ENCODE data around the gene LSM7. TPM values are rescaled to one million over a fixed set of nuclear protein-coding genes. Genes with fewer than 3 reads are reported as not detected.
"Not testable (repeated sequence)": the region's sequence is repeated elsewhere in the genome, so short reads cannot be mapped to it uniquely, and the experiment has no call there.

The LSM7 gene
- total and polyA plus RNA-seq, 9 donors: 31.8 to 196 (median 79.6) TPM

DNA sequence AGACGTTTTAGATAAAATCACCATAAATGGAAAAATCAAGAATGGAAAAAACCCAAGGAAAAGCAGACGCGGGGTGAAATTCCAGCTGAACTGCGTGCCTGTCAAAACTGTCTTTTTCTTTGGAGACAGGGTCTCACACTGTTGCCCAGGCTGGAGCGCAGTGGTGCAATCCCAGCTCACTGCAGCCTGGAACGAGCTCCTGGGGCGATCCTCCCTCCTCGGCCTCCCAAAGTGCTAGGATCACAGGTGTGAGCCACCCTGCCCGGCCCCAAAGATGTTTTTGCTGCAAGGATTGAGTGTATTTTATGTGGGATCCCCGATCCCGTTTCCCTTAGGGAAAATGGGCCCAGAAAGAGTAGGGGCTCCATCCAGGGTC lies 45.5 kb downstream of the LSM7 start:
- DNase-seq: no peak
- peaks cover 6% of the 10 kb centered on the region for H3K4me1 ChIP-seq (ENCODE audit: insufficient read depth)
- H3K4me3 ChIP-seq: no peak overlapping the region
- intact Hi-C loops (cut with DNase I): loop anchor here in 1 of 4 donors (5.0 kb wide), 1 partner anchor 1116 kb away; no protein-coding TSS in a partner anchor
- H3K9me3 ChIP-seq: no peaks in the 10 kb centered on the region
- TF ChIP-seq, protein P1, sequence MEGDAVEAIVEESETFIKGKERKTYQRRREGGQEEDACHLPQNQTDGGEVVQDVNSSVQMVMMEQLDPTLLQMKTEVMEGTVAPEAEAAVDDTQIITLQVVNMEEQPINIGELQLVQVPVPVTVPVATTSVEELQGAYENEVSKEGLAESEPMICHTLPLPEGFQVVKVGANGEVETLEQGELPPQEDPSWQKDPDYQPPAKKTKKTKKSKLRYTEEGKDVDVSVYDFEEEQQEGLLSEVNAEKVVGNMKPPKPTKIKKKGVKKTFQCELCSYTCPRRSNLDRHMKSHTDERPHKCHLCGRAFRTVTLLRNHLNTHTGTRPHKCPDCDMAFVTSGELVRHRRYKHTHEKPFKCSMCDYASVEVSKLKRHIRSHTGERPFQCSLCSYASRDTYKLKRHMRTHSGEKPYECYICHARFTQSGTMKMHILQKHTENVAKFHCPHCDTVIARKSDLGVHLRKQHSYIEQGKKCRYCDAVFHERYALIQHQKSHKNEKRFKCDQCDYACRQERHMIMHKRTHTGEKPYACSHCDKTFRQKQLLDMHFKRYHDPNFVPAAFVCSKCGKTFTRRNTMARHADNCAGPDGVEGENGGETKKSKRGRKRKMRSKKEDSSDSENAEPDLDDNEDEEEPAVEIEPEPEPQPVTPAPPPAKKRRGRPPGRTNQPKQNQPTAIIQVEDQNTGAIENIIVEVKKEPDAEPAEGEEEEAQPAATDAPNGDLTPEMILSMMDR (IDR thresholded peaks at IDR 0.05): no peak
- TF ChIP-seq POLR2A (IDR thresholded peaks at IDR 0.05) (no peak), EP300 (IDR thresholded peaks at IDR 0.05) (no peak)
- no peak overlapping the region for H3K27ac ChIP-seq
- H3K27me3 ChIP-seq: no peaks in the 10 kb centered on the region
- no peaks in the 10 kb centered on the region for H3K36me3 ChIP-seq
- WGBS, 3 donors: 65 to 73% (median 68%) methylated on average over 11 of the region's 11 CpGs

DNA sequence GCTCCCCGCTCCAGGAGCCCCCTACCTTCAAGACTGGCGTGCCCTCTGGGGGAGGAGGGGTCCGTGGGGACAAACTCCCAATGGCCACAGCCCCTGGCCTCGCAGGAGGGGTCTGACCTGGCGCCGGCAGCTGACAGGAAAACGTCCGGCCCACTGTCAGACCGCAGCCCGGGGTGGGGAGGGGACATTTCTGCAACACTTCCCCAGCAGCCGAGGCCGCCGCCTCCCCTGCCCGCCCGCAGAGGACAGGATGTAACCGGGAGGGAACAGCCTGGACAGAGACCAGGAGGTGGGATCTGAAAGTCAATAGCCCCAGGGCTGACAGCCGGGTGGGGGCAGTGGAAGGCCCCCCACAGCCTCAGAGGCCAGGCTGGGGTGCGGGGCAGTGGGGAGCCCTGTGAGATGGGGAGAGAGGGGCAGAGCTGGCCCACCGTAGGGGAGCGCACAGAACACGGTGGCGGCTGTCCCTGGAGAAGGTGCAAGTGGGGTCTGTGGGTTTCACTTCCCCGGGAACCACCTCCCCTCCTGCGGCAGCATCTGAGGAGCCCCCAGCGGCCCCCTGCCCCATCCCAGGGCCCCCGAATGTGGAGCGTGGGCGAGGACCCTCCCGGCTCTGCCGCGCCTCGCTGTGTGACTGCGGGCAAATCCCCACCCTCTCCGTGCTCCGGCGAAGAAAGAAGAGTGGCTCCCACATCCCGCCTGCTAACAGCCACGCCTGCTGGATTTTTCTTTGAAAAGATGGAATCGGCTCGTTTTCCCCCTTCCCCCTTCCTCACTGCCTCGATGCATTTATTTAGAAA lies 46.1 kb downstream of the LSM7 start, which contains the start of gene PEAK3:
Gene PEAK3, minus strand, starts transcription at position 114 of the 800 bp plus-strand sequence. CDS start 1,244 bp downstream, outside the sequence.
- H3K27me3 ChIP-seq: no peaks in the 10 kb centered on the region
- no peaks in the 10 kb centered on the region for H3K9me3 ChIP-seq
- 7 to 10% (median 10%) methylated on average over 40 to 41 of the region's 41 CpGs for WGBS, 3 donors
- intact Hi-C loops (cut with DNase I): loop anchor here in 1 of 4 donors (5.0 kb wide), 1 partner anchor 1115 kb away; no protein-coding TSS in a partner anchor
- peak in 3 of 5 donors; percentile 53 to 73 (median 56) for DNase-seq
- H3K4me3 ChIP-seq: peak within 1 kb of the TSS; percentile 24
- no peaks in the 10 kb centered on the region for H3K36me3 ChIP-seq
- TF ChIP-seq, protein P1 (IDR thresholded peaks at IDR 0.05): no peak
- TF ChIP-seq POLR2A (IDR thresholded peaks at IDR 0.05): no peak
- no peak for TF ChIP-seq EP300 (IDR thresholded peaks at IDR 0.05)
- H3K27ac ChIP-seq: no peak within 1 kb of the TSS
- H3K4me1 ChIP-seq (ENCODE audit: insufficient read depth): peaks cover 6% of the 10 kb centered on the region

DNA sequence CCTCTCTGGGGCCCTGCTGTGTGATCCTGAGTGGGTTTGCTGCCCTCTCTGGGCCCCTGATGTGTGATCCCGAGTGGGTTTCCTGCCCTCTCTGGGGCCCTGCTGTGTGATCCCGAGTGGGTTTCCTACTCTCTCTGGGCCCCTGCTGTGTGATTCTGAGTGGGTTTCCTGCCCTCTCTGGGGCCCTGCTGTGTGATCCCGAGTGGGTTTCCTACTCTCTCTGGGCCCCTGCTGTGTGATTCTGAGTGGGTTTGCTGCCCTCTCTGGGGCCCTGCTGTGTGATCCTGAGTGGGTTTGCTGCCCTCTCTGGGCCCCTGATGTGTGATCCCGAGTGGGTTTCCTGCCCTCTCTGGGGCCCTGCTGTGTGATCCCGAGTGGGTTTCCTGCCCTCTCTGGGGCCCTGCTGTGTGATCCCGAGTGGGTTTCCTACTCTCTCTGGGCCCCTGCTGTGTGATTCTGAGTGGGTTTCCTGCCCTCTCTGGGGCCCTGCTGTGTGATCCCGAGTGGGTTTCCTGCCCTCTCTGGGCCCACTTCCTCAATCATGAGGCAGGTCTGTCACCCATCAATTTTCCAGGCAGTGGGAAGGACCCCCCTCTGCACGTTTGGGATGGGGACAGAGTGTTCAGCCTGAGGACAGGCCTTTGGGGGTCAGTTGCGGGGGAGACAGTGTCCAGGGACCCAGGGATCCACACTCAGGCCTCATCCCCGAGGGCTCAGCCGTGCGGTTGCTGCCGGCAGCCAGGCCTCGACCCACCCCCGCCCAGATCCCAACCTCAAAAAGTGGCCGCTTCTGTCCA lies 46.9 kb downstream of the LSM7 start:
- not testable (repeated sequence) for DNase-seq; H3K4me1 ChIP-seq (ENCODE audit: insufficient read depth); H3K27ac ChIP-seq; H3K36me3 ChIP-seq; H3K27me3 ChIP-seq; H3K4me3 ChIP-seq; H3K9me3 ChIP-seq
- intact Hi-C loops (cut with DNase I): loop anchor here in 1 of 4 donors (5.0 kb wide), 1 partner anchor 1114 kb away; no protein-coding TSS in a partner anchor
- 29 to 43% (median 30%) methylated on average over 9 to 16 of the region's 16 CpGs for WGBS, 3 donors

DNA sequence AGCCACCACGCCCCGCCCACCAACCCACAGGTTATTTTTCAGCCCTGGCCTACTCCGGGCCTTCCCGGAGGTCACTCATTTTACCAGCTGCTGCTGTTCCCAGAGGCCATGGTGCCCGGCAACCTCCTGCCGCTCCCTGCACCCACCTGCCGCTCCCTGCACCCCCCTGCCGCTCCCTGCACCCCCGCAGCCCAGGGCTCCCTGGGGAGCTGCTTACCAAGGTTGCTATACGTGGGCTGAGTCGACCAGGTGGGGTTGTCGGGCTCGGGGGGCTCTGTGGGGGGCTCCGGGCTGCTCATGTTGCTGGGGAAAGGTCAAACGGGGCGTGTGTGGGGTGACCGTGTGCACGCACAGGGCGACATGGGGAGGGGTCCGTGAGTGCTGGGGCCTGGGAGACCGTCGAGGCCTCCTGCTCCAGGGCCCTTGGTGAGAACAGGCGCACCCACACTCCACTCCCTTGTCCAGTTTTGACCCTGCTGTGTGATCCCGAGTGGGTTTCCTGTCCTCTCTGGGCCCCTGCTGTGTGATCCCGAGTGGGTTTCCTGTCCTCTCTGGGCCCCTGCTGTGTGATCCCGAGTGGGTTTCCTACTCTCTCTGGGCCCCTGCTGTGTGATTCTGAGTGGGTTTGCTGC lies 47.6 kb downstream of the LSM7 start:
- DNase-seq: no peak
- no peak overlapping the region for H3K4me3 ChIP-seq
- H3K27me3 ChIP-seq: no peaks in the 10 kb centered on the region
- H3K27ac ChIP-seq: no peak overlapping the region
- no peaks in the 10 kb centered on the region for H3K36me3 ChIP-seq
- intact Hi-C loops (cut with DNase I): loop anchor here in 1 of 4 donors (5.0 kb wide), 1 partner anchor 1113 kb away; no protein-coding TSS in a partner anchor
- H3K4me1 ChIP-seq (ENCODE audit: insufficient read depth): peaks cover 12% of the 10 kb centered on the region
- 62 to 75% (median 66%) methylated on average over 25 to 26 of the region's 26 CpGs for WGBS, 3 donors
- no peaks in the 10 kb centered on the region for H3K9me3 ChIP-seq
- TF ChIP-seq POLR2A (IDR thresholded peaks at IDR 0.05): no peak
- TF ChIP-seq, protein P1 (IDR thresholded peaks at IDR 0.05): no peak
- TF ChIP-seq EP300 (IDR thresholded peaks at IDR 0.05): no peak
